GM18517 (cell line): ENCODE measurements around the gene CACNA1D.

Experiments
- ATAC-seq: cut with Tn5 transposase; IDR thresholded peaks from one replicate; pipeline ENCODE4 v1.9.1; 2021; ENCODE audit warnings: mild to moderate bottlenecking, moderate library complexity; ENCODE audit not compliant: unreplicated experiment

The CACNA1D gene

DNA sequence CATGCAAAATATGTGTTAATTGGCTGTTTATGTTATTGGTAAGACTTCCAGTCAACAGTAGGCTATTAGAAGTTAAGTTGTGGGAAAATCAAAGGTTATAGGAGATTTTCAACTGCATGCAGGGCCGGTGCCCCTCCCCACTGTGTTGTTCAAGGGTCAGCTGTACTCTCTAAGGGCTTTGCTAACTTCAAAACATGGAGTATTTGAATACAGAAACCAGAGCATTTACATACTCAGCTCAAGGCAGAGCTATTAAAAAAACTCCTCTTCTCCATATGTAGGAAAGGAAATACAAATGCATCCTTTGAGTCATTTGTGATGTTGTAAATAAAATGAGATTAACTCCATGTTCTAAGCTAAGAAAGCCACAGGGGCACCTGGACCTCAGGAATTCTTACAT lies 368.7 kb downstream of the CACNA1D start:
- ATAC-seq: no peak
